Prostate gland (tissue), 2 donors: ENCODE data around the gene RNF225.

ENCODE experiments used
- CTCF ChIP-seq, 4 experiments: fragments of 200-600 bp in 2 of 4; fragments of 450-650 bp in 2 of 4; sonication (generic) in 2 of 4; IDR thresholded peaks; 1 replicate in 3 of 4; 2 replicates in 1 of 4; pipeline ENCODE4 v1.5.1; 2016 to 2019; ENCODE audit warnings: antibody characterized with exemption in 4 of 4, mild to moderate bottlenecking in 2 of 4, moderate library complexity in 2 of 4
- POLR2AphosphoS5 ChIP-seq: sonication (generic); formaldehyde crosslinking; IDR thresholded peaks from one replicate; pipeline ENCODE4 v1.6.1; 2017; ENCODE audit warnings: antibody characterized with exemption

- no peak for TF ChIP-seq POLR2AphosphoS5
- TF ChIP-seq CTCF (IDR thresholded peaks at IDR 0.05): no peak
Observed at GRCh38 chr19:58394821-58395219, 636 bp upstream of the RNF225 start.
